Measurements from ENCODE around the gene CEBPE. TPM values are rescaled to one million over a fixed set of nuclear protein-coding genes. Genes with fewer than 3 reads are reported as not detected.

The CEBPE gene
- total and polyA plus RNA-seq, 2 experiments from 2014 or later = not detected

DNA sequence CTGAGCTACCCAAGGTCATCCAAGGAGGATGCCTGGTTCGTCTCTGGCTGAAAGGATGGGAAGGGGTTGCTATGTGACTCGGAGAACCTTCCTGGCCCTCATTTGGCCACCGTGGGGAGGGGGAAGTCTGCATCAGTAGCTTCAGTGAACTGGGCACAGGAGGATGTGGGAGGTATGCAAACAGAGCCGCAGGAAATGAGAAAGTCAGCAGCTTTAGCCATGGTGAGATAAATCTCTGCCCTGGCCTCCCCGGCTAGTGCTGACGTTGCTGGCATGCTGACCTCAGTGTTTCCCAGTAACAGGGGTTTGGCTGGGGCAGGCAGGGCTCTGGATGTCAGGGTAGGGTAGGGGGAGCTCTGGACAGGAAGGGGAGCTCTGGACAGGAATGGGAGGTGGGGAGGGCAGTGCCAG is 2.3 kb upstream of the CEBPE start:
- Histone ChIP-seq H3K4me3 (no peak overlapping the region), H3K27ac (peak overlapping the region; percentile 63), H3K4me2 (ENCODE audit: unreplicated experiment) (peak overlapping the region; percentile 62), H2AFZ (peak overlapping the region; percentile 70), H3K9ac (peak overlapping the region; percentile 46), H3K36me3 (ENCODE audit: low read depth) (no peaks in the 10 kb centered on the region), H3K4me1 (ENCODE audit: insufficient read depth) (peaks cover 30% of the 10 kb centered on the region), H3F3A (ENCODE audit: insufficient read depth) (peaks cover 22% of the 10 kb centered on the region), H3K27me3 (replicated peaks; ENCODE audit: insufficient read depth) (no peaks in the 10 kb centered on the region), H3K79me2 (ENCODE audit: insufficient read depth) (no peaks in the 10 kb centered on the region), H4K20me1 (ENCODE audit: insufficient read depth) (no peaks in the 10 kb centered on the region), H3K9me3 (ENCODE audit: low read depth) (no peaks in the 10 kb centered on the region), H3K9me2 (ENCODE audit: insufficient read depth) (no peaks in the 10 kb centered on the region)
- TF ChIP-seq EZH2 (IDR thresholded peaks at IDR 0.05; ENCODE audit: insufficient read depth, poor library complexity, severe bottlenecking) (no peak), EZH2phosphoT487 (IDR thresholded peaks at IDR 0.05; ENCODE audit: insufficient read depth, low read depth) (no peak)
- WGBS, 2 experiments (ENCODE audit: low coverage in 1 of 2, low lambda C conversion rate in 2 of 2, missing lambda C conversion rate in 2 of 2) = 5 to 12% methylated on average over 6 of the region's 6 CpGs
- DNase-seq = peak; percentile 83
- in situ Hi-C loops (cut with MboI) = no loop called here

DNA sequence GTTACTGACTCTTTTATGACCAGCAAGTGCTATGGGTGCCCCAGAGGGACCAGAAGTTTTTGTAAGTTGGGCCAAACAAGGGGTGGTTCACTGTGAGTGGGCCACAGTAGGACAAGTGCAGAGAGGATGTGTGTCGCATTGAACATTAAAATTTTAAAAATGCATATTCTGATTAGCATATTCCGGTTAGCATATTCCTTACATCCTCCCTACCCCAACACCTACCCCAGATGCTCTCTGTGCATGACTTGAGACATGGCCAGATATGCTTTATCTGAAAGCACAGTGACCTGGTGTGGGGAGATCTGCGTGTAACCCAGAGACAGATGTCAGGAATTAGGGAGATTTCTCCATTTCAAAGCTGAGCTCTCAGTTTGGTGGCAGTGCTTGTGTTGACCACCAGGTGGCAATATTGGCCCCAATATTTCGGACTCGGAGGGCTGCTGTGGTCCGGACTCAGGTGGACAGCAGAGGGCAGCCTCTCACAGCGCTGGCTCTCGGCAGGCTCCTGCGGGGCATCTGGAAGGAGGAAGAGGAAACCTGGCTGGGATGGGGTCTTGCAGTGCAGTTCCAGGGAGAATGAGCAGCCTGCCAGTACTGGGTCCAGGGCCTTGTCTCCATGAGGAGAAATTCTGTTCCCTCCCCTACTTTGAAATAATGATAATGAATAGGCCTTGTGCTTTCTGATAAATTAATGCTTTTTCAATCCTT is 1.6 kb upstream of the CEBPE start:
- H3K4me2 ChIP-seq (ENCODE audit: unreplicated experiment) = peak overlapping the region; percentile 62
- H3K36me3 ChIP-seq (ENCODE audit: low read depth) = no peaks in the 10 kb centered on the region
- peak overlapping the region; percentile 70 for H2AFZ ChIP-seq
- no peaks in the 10 kb centered on the region for H3K9me2 ChIP-seq (ENCODE audit: insufficient read depth)
- in situ Hi-C loops (cut with MboI) = no loop called here
- H3K4me1 ChIP-seq (ENCODE audit: insufficient read depth) = peaks cover 33% of the 10 kb centered on the region
- H3K27ac ChIP-seq = peak overlapping the region; percentile 63
- no peaks in the 10 kb centered on the region for H3K9me3 ChIP-seq (ENCODE audit: low read depth)
- 21 to 23% methylated on average over 9 of the region's 9 CpGs for WGBS, 2 experiments (ENCODE audit: low coverage in 1 of 2, low lambda C conversion rate in 2 of 2, missing lambda C conversion rate in 2 of 2)
- no peak overlapping the region for H3K4me3 ChIP-seq
- TF ChIP-seq EZH2phosphoT487 (IDR thresholded peaks at IDR 0.05; ENCODE audit: insufficient read depth, low read depth) (no peak), EZH2 (IDR thresholded peaks at IDR 0.05; ENCODE audit: insufficient read depth, poor library complexity, severe bottlenecking) (no peak)
- peak; percentile 93 for DNase-seq
- H4K20me1 ChIP-seq (ENCODE audit: insufficient read depth) = no peaks in the 10 kb centered on the region
- peaks cover 22% of the 10 kb centered on the region for H3F3A ChIP-seq (ENCODE audit: insufficient read depth)
- no peaks in the 10 kb centered on the region for H3K27me3 ChIP-seq (replicated peaks; ENCODE audit: insufficient read depth)
- no peaks in the 10 kb centered on the region for H3K79me2 ChIP-seq (ENCODE audit: insufficient read depth)
- peak overlapping the region; percentile 46 for H3K9ac ChIP-seq

DNA sequence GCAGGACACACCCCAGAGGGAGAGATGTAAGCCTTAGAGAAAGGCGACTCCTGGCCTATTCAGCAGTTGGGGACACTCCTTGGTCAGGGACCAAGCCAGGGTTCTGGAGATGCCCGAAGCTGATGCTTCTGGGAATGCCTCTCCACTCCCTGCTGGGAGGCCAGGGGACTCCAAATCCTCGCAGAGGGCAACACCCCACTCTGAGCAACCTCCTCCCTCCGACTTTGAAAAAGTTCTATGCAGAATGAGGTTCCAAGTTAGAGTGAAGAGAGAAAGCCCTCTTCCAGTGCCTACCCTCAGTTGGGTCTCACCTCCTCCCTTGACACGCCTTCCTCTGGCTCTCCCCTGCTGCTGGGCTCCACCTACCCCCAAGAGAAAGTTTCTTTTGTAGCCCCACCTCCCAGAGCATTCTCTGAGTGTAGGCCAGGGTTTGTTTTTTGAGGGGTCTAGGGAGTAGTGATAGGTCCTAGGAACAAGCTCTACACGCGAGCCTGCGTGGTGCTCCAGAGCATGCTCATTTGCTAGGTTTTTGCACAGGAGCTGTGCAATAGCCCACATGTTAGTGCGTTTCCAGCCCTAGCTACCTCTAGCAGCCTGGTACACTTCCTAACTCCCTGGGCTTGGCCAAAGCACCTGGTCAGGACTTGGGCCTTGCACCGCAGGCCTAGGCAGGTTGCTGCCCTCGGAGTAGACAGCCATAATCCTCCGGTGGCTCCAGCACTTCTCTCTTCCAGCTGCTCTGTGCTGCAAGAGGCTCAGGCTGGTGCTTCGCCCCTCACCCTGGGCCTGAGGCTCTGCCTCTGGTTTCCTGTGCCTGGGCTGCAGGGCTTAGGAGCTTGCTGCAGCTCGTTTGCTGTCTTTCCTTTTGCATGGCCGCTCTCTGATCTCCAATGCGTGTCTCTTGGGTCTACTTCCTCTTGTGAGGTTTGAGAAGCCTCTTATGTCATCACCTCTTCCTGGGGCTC is 590 bp upstream of the CEBPE start:
- Histone ChIP-seq H2AFZ (no peak overlapping the region), H3F3A (ENCODE audit: insufficient read depth) (peaks cover 15% of the 10 kb centered on the region), H3K4me1 (ENCODE audit: insufficient read depth) (peaks cover 31% of the 10 kb centered on the region), H3K36me3 (ENCODE audit: low read depth) (no peaks in the 10 kb centered on the region), H4K20me1 (ENCODE audit: insufficient read depth) (no peaks in the 10 kb centered on the region), H3K27me3 (replicated peaks; ENCODE audit: insufficient read depth) (no peaks in the 10 kb centered on the region), H3K9me3 (ENCODE audit: low read depth) (no peaks in the 10 kb centered on the region), H3K4me2 (ENCODE audit: unreplicated experiment) (no peak overlapping the region), H3K27ac (no peak overlapping the region), H3K9me2 (ENCODE audit: insufficient read depth) (no peaks in the 10 kb centered on the region), H3K79me2 (ENCODE audit: insufficient read depth) (no peaks in the 10 kb centered on the region), H3K9ac (no peak overlapping the region), H3K4me3 (no peak overlapping the region)
- DNase-seq = no peak
- TF ChIP-seq EZH2 (IDR thresholded peaks at IDR 0.05; ENCODE audit: insufficient read depth, poor library complexity, severe bottlenecking) (no peak), EZH2phosphoT487 (IDR thresholded peaks at IDR 0.05; ENCODE audit: insufficient read depth, low read depth) (no peak)
- WGBS, 2 experiments (ENCODE audit: low coverage in 1 of 2, low lambda C conversion rate in 2 of 2, missing lambda C conversion rate in 2 of 2) = 79 to 80% methylated on average over 16 of the region's 16 CpGs
- in situ Hi-C loops (cut with MboI) = no loop called here

DNA sequence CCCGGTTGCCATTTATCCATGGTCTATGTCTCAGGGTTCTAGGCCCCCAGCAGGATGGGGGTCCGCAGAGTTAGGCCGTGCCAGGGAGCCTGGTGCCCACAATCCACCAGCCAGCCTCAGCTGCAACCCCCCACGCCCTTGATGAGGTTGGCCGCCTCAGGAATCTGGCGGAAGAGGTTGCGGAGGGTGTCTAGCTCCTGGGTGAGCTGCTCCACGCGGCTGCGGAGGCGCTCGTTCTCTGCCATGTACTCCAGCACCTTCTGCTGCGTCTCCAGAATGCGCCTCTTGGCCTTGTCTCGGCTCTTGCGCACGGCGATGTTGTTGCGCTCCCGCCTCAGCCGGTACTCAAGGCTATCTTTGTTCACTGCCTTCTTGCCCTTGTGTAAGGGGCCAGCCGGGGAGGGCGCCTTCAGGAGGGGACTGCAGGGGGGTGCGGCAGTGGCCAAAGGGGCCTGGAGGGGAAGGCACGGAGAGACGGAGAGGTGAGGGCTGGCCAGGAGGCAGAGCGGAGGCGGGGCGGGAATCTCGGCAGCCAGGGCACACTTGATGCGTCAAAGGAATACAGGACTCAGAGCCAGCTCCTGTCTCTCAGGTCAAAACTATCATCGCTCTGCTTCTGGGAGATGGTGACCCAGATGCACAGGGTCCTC is 1.6 kb downstream of the CEBPE start:
- Histone ChIP-seq H3K4me1 (ENCODE audit: insufficient read depth) (peaks cover 45% of the 10 kb centered on the region), H3K27me3 (replicated peaks; ENCODE audit: insufficient read depth) (no peaks in the 10 kb centered on the region), H2AFZ (no peak overlapping the region), H3K36me3 (ENCODE audit: low read depth) (no peaks in the 10 kb centered on the region), H3K4me3 (no peak overlapping the region), H3K27ac (no peak overlapping the region), H3K9me2 (ENCODE audit: insufficient read depth) (no peaks in the 10 kb centered on the region), H3K4me2 (ENCODE audit: unreplicated experiment) (no peak overlapping the region), H3K79me2 (ENCODE audit: insufficient read depth) (no peaks in the 10 kb centered on the region), H4K20me1 (ENCODE audit: insufficient read depth) (no peaks in the 10 kb centered on the region), H3F3A (ENCODE audit: insufficient read depth) (peaks cover 13% of the 10 kb centered on the region), H3K9me3 (ENCODE audit: low read depth) (no peaks in the 10 kb centered on the region), H3K9ac (no peak overlapping the region)
- no peak for TF ChIP-seq EZH2 (IDR thresholded peaks at IDR 0.05; ENCODE audit: insufficient read depth, poor library complexity, severe bottlenecking)
- no peak for TF ChIP-seq EZH2phosphoT487 (IDR thresholded peaks at IDR 0.05; ENCODE audit: insufficient read depth, low read depth)
- in situ Hi-C loops (cut with MboI) = no loop called here
- 90 to 94% methylated on average over 28 to 32 of the region's 32 CpGs for WGBS, 2 experiments (ENCODE audit: low coverage in 1 of 2, low lambda C conversion rate in 2 of 2, missing lambda C conversion rate in 2 of 2)
- no peak for DNase-seq

Measured in GM23248 (cell line).